Activated naive CD4-positive, alpha-beta T cell treated with anti-CD3 and anti-CD28 coated beads, Interleukin-2, amount 50 U/mL, for 72 hours (primary cell): ENCODE measurements around the gene ETV3L. TPM values are rescaled to one million over a fixed set of nuclear protein-coding genes. Genes with fewer than 3 reads are reported as not detected.

Source experiments
- ATAC-seq, 2 donors: fragments of 150-1000 bp; cut with Tn5 transposase; 2 replicates each; pipeline ENCODE4 v1.10.0; 2021; ENCODE audit warnings: mild to moderate bottlenecking in 2 of 2, moderate library complexity in 2 of 2
- DNase-seq, 2 donors: peaks; one replicate each; pipeline ENCODE4 v3.0.0; 2021 to 2022; ENCODE audit warnings: low spot score in 2 of 2
- H3K27ac Mint-ChIP-seq, 2 donors: one replicate each; pipeline ENCODE4 v1.8.0; 2022; ENCODE audit warnings: mild to moderate bottlenecking in 2 of 2, mixed read lengths in 2 of 2
- H3K36me3 Mint-ChIP-seq, 2 donors: one replicate each; pipeline ENCODE4 v1.8.0; 2022; ENCODE audit warnings: mixed read lengths in 2 of 2
- H3K9me3 Mint-ChIP-seq, 2 donors: one replicate each; pipeline ENCODE4 v1.8.0; 2022; ENCODE audit warnings: mixed read lengths in 2 of 2
- total RNA-seq, 2 donors: library from RNA; stranded (reverse); gene quantifications; one replicate each; pipeline ENCODE4 v1.2.3, GENCODE V29; 2022

The ETV3L gene
- total RNA-seq, 2 donors from 2014 or later = not detected

DNA sequence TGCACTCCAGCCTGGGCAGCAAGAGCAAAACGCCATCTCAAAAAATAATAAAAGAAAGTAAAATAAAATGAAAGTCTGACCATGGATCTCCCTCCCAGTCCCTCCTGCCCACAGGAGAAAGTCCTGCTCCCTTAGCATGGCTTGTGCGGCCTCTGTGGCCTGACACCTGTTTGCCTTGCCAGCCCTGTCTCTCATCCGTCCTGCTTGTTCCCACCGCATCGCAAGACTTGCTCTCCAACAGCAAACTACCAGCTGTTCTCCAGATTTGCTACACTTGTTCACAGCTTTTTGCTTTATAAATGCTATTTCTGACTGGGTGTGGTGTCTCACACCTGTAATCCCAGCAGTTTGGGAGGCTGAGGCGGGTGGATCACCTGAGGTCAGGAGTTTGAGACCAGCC lies 2.7 kb downstream of the ETV3L start:
- DNase-seq (no peak), ATAC-seq (no peak)
- H3K36me3 Mint-ChIP-seq = no peaks in the 10 kb centered on the region
- H3K9me3 Mint-ChIP-seq = no peaks in the 10 kb centered on the region
- H3K27ac Mint-ChIP-seq = no peak overlapping the region

DNA sequence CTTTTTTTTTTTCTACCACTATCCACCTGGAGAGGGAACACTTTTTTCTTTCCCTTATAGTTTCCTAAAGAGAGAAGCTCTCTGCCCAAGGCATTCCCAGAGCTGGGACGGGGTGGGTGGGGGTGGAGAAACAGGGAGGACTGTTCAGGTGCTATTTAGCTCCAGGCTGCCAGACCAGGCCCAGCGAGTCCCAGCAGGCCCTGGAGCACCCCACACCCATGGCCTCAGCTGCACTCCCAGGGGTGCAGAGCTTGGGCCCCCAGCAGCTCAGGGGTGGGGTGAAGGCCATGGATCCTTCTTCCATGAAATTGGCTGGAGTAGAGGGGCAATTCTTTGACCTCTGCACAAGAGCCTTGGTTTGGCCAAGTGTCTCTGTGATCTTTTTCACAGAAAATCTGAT lies 4.1 kb downstream of the ETV3L start:
- H3K36me3 Mint-ChIP-seq = no peaks in the 10 kb centered on the region
- no peaks in the 10 kb centered on the region for H3K9me3 Mint-ChIP-seq
- DNase-seq (no peak), ATAC-seq (no peak)
- H3K27ac Mint-ChIP-seq = no peak overlapping the region

DNA sequence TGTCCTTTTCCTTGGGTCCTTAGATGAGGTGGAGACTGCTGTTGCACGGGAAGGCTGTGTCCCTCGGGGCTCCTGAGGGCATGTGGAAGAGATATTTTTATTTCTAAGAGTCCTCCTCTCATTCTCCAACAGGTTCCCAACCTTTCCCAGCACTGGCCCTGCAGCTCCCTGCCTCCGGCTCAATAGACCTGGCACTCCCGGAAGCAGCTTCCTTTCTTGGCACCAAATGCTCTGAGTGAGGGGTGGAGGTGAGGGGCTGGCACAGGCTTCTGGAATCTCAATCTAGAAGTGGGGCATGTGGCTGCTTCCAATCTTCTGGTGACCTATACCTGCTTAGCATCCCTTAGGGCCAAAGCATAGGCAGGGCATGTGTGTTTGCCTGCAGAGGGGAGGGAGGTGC lies 4.5 kb downstream of the ETV3L start:
- Mint-ChIP-seq H3K27ac (no peak overlapping the region), H3K36me3 (no peaks in the 10 kb centered on the region), H3K9me3 (no peaks in the 10 kb centered on the region)
- DNase-seq (no peak), ATAC-seq (no peak)

GRCh38 chr1:157092831-157093230 lies 6.8 kb downstream of the ETV3L start:
- ATAC-seq (no peak), DNase-seq (no peak)
- no peaks in the 10 kb centered on the region for H3K9me3 Mint-ChIP-seq
- no peaks in the 10 kb centered on the region for H3K36me3 Mint-ChIP-seq
- no peak overlapping the region for H3K27ac Mint-ChIP-seq

GRCh38 chr1:157091668-157092273 lies 7.8 kb downstream of the ETV3L start:
- Mint-ChIP-seq H3K9me3 (no peaks in the 10 kb centered on the region), H3K36me3 (no peaks in the 10 kb centered on the region), H3K27ac (no peak overlapping the region)
- ATAC-seq (no peak), DNase-seq (no peak)

DNA sequence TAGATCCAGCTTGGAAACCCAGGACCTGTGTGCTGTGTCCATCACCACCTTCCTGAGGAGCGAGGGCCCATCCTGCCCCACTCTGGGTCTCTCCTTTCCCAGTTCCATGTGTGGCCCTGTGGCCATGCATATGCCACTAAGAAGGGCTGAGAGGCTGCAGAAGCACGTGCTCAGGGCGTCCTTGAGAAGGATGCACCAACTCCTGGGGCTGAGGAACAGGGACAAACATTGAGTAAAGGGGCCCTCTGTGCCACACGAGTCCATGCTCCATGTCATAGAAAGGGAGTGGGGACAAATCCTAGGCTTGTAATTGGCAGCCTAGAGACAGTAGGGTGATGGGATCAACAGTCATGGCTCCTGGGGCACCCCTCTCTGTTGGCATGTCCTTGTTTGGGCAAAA lies 8.4 kb downstream of the ETV3L start:
- Mint-ChIP-seq H3K36me3 (no peaks in the 10 kb centered on the region), H3K9me3 (no peaks in the 10 kb centered on the region), H3K27ac (no peak overlapping the region)
- DNase-seq (no peak), ATAC-seq (no peak)

DNA sequence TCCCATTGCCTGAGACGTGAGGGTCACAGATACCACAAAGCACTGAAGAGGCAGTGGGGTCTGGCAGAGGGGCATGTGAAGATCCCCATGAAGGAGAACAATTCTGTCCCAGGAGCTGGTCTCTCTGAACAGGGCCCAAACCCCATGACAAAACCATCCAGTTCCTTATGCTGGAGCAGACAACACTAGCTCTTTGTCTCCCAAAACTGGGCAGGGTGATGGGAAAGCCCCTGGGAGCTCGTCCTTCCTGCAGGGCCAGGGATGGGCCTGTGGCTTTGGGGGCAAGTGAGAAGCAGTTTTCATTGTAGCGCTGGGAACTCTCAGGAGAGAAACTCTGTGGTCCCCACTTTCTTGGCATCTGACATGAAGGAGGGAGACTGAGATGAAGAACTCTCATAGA lies 8.8 kb downstream of the ETV3L start:
- ATAC-seq = no peak

DNA sequence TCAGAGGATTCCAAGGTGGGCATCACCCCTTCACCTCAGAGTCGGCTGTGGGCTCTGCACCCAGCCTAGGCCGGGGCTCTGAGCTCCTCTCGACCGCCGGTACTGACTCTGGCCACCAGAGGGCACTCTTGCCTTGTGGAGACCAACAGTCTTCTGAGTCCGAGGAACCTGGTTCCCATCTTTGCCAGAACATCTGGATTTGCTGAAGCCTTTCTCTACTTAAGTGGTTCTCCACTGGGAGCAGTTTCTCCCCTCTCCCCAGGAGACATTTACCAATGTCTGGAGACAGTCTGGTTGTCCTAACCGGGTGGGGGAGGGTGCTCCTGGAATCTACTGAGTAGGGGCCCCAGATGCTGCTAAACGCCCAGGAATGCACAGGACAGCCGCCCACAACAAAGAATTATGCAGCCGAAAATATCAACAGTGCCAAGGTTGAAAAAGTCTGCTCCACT lies 9.4 kb downstream of the ETV3L start:
- DNase-seq = peak; percentile 71 to 94
- no peak overlapping the region for H3K27ac Mint-ChIP-seq
- H3K36me3 Mint-ChIP-seq = no peaks in the 10 kb centered on the region
- peak; percentile 92 to 94 for ATAC-seq
- no peaks in the 10 kb centered on the region for H3K9me3 Mint-ChIP-seq

More for the DNA sequence above, 8.8 kb downstream of the ETV3L start:
- Mint-ChIP-seq H3K9me3 (no peaks in the 10 kb centered on the region), H3K27ac (no peak overlapping the region), H3K36me3 (no peaks in the 10 kb centered on the region)
- DNase-seq = no peak

DNA sequence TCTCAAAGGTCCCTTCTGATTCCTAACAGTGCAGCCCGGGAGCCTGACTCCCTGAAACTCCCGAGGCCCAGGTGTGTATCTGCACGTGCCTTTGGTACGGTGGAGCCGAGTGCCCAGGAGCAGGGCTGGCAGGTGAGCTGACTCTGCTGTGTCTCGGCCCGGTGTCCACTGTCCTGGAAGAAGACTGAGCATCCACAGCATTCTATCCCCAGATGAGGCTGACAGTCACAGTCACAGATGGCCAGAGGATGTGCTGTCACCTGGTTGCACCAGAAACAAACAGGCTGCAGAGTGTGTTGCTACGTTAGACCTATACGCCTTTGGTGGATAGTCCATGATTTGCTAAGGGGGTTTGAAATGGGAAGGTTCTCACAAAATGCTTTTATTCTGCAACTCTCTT lies 9.8 kb downstream of the ETV3L start:
- Mint-ChIP-seq H3K36me3 (no peaks in the 10 kb centered on the region), H3K9me3 (no peaks in the 10 kb centered on the region), H3K27ac (no peak overlapping the region)
- no peak for DNase-seq
- ATAC-seq = peak; percentile 20 to 46

DNA sequence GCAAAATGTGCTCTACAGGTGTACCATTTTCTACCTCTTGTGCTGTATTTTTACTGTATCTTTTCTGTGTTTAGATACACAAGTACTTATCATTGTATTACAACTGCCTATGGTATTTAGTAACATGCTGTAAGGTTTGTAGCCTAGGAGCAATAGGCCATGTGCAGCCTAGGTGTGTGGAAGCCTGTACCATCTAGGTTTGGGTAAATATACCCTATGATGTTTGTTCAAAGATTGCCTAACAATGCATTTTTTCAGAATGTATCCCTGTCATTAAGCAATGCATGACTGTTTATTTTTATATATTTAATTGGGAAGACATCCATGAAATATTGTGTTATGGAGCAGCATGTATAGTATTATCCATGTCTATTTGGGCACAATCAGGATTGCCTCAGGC lies 11.0 kb downstream of the ETV3L start:
- Mint-ChIP-seq H3K9me3 (no peaks in the 10 kb centered on the region), H3K27ac (no peak overlapping the region), H3K36me3 (no peaks in the 10 kb centered on the region)
- no peak for DNase-seq
- ATAC-seq = no peak

DNA sequence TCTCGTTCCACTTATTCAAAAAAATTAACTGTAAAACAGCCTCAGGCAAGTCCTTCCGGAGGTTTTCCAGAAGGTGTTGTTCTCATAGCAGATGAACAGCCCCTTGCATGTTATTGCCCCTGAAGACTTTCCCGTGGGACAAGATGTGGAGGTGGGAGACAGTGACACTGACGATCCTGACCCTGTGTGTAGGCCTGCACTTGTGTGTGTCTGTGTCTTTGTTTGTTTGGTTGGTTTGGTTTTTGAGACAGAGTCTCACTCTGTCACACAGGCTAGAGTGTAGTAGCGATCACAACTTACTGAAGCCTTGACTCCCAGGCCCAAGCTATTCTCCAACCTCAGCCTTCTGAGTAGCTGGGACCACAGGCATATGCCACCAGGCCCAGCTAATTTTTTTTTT lies 12.6 kb downstream of the ETV3L start:
- no peaks in the 10 kb centered on the region for H3K9me3 Mint-ChIP-seq
- ATAC-seq = no peak
- DNase-seq = no peak
- H3K36me3 Mint-ChIP-seq = no peaks in the 10 kb centered on the region
- no peak overlapping the region for H3K27ac Mint-ChIP-seq

DNA sequence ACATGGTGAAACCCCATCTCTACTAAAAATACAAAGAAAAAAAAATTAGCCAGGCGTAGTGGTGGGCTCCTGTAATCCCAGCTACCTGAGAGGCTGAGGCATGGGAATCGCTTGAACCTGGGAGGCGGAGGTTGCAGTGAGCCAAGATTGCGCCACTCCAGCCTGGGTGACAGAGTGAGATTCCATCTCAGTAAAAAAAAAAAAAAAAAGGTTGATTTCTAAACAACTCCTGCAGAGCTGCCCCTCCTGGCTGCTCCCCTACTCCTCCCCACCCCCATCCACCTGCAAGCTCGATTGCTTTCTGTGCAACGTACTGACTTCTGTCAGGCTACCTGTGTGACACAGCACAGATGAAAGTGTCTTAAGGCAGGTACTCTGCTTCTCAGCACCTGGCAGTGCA lies 13.3 kb downstream of the ETV3L start:
- ATAC-seq = no peak
- Mint-ChIP-seq H3K36me3 (no peaks in the 10 kb centered on the region), H3K9me3 (no peaks in the 10 kb centered on the region), H3K27ac (no peak overlapping the region)
- no peak for DNase-seq

- Mint-ChIP-seq H3K36me3 (no peaks in the 10 kb centered on the region), H3K27ac (no peak overlapping the region), H3K9me3 (no peaks in the 10 kb centered on the region)
- ATAC-seq (no peak), DNase-seq (no peak)
Observed at GRCh38 chr1:157085421-157085820, 14.2 kb downstream of the ETV3L start.

DNA sequence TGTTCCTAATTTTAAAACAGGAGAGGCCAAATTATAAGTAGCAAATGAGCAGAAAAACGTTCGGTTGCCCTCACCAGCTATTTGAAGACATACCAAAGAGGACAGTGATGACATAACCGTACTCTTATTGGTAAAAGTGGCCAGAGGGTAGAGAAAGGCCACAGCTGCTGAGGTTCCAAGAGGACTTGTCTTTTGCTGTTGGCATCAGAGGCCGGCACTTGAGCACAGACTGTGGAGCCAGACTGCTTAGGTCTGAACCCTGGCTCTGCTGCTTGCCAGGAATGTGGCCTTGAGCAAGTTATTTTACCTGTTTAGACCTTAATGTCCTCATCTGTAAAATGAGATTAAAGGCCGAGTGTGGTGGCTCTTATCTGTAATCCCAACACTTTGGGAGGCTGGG lies 14.9 kb downstream of the ETV3L start:
- Mint-ChIP-seq H3K36me3 (no peaks in the 10 kb centered on the region), H3K9me3 (no peaks in the 10 kb centered on the region), H3K27ac (no peak overlapping the region)
- DNase-seq (no peak), ATAC-seq (no peak)

DNA sequence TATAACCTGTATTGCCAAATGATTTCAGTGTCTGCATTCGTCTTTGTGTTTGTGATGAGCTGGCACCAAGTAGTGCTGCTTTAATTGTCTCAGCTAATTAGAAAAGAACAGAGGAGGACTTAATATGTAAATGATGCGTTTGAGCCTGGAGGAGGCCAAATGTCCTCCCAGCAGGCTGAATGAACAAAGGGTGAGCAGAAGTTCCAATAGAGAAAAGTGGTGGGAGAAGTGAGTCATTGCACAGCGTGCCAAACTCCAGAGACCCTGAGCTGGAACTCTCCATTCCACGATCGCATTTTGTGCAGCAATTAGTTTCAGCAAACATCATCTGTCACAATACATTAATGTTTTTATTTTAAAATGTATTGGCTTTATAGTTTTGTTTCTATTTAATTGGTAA lies 17.9 kb downstream of the ETV3L start:
- ATAC-seq (no peak), DNase-seq (no peak)
- H3K9me3 Mint-ChIP-seq = no peaks in the 10 kb centered on the region
- H3K36me3 Mint-ChIP-seq = no peaks in the 10 kb centered on the region
- H3K27ac Mint-ChIP-seq = no peak overlapping the region

DNA sequence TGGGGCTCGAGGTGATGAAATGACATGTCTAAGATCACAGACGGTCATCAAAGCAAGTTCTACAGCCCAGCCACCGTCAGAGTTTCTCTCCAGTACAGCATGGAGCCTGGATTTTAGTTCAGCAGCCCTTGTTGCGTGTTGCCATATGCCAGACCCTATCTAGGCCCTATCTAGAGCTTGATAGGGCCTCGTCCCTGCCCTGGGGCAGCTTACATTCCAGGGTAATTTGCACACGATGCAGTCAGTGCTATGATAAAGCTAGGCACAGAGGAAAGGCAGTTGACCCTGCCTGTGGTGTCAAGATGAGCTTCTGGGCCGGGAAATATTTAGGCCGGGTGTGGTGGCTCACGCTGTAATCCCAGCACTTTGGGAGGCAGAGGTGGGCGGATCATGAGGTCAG lies 18.9 kb downstream of the ETV3L start:
- Mint-ChIP-seq H3K27ac (no peak overlapping the region), H3K9me3 (no peaks in the 10 kb centered on the region), H3K36me3 (no peaks in the 10 kb centered on the region)
- DNase-seq = no peak
- ATAC-seq = no peak

DNA sequence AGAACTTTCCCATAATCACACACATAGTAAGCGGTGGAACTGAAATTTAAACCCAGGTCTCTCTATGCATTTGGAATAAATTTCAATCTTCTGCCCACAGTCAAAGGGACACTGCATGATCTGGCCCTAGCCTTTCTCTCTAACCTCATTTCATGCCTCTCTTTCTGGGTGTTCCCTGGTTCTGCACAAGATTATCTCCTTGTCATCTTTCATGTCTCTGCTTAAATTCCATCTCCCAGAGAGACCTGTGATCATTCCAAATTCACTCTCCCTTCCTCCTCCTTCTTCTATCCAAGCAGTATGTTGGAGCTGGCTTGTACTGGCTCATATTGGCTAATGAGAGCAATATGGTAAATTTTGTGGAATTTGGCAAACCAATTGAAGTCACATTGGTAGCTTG lies 22.2 kb downstream of the ETV3L start:
- Mint-ChIP-seq H3K9me3 (no peaks in the 10 kb centered on the region), H3K27ac (no peak overlapping the region), H3K36me3 (no peaks in the 10 kb centered on the region)
- DNase-seq (no peak), ATAC-seq (no peak)

DNA sequence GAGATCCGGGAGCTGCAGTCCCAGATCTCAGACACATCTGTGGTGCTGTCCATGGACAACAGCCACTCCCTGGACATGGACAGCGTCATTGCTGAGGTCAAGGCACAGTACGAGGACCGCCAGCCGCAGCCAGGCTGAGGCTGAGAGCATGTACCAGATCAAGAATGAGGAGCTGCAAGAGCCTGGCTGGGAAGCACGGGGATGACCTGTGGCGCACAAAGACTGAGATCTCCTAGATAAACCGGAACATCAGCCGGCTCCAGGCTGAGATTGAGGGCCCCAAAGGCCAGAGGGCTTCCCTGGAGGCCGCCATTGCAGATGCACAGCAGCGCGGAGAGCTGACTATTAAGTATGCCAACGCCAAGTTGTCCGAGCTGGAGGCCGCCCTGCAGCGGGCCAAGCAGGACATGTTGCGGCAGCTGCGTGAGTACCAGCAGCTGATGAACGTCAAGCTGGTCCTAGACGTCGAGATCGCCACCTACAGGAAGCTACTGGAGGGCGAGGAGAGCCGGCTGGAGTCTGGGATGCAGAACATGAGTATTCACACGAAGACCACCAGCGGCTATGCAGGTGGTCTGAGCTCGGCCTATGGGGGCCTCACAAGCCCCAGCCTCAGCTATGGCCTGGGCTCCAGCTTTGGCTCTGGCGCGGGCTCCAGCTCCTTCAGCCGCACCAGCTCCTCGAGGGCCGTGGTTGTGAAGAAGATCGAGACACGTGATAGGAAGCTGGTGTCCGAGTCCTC lies 25.5 kb downstream of the ETV3L start:
- Mint-ChIP-seq H3K36me3 (no peaks in the 10 kb centered on the region), H3K27ac (no peak overlapping the region), H3K9me3 (no peaks in the 10 kb centered on the region)
- DNase-seq (peak in 1 of 2 donors; percentile 48), ATAC-seq (no peak)
